Activated naive CD4-positive, alpha-beta T cell treated with anti-CD3 and anti-CD28 coated beads, Interleukin-2, amount 50 U/mL, for 24 hours (primary cell): Measurements from ENCODE around the gene RNF182.
"Not testable (repeated sequence)": the region's sequence is repeated elsewhere in the genome, so short reads cannot be mapped to it uniquely, and the experiment has no call there.

Source experiments
- H3K27ac Mint-ChIP-seq: one replicate; pipeline ENCODE4 v1.8.0; 2021; ENCODE audit warnings: mild to moderate bottlenecking, mixed read lengths
- H3K27me3 Mint-ChIP-seq: one replicate; pipeline ENCODE4 v1.8.0; 2021; ENCODE audit warnings: mixed read lengths
- H3K36me3 Mint-ChIP-seq: one replicate; pipeline ENCODE4 v1.8.0; 2021; ENCODE audit warnings: mixed read lengths
- H3K4me1 Mint-ChIP-seq: one replicate; pipeline ENCODE4 v1.8.0; 2021; ENCODE audit warnings: mixed read lengths
- H3K4me3 Mint-ChIP-seq: one replicate; pipeline ENCODE4 v1.8.0; 2021; ENCODE audit warnings: mild to moderate bottlenecking, mixed read lengths
- H3K9me3 Mint-ChIP-seq: one replicate; pipeline ENCODE4 v1.8.0; 2021; ENCODE audit warnings: mixed read lengths

RNF182 gene

GRCh38 chr6:13924949-13925881, at the start of gene RNF182:
Gene RNF182, plus strand, starts transcription at chr6:13924952. Its CDS starts 52,168 bp downstream, at chr6:13977120.
- H3K4me1 Mint-ChIP-seq: peaks cover 15% of the 10 kb centered on the region
- peak within 1 kb of the TSS; percentile 81 for H3K4me3 Mint-ChIP-seq
- H3K27me3 Mint-ChIP-seq: peaks cover 53% of the 10 kb centered on the region
- no peaks in the 10 kb centered on the region for H3K36me3 Mint-ChIP-seq
- no peak within 1 kb of the TSS for H3K27ac Mint-ChIP-seq
- no peaks in the 10 kb centered on the region for H3K9me3 Mint-ChIP-seq

- Mint-ChIP-seq H3K4me3 (no peak overlapping the region), H3K27me3 (peaks cover 4% of the 10 kb centered on the region), H3K9me3 (no peaks in the 10 kb centered on the region), H3K27ac (no peak overlapping the region), H3K4me1 (peaks cover 14% of the 10 kb centered on the region), H3K36me3 (peaks cover 1% of the 10 kb centered on the region)
These were observed 47.7 kb upstream of the RNF182 start for GRCh38 chr6:13877051-13877450.

- H3K4me3 Mint-ChIP-seq, H3K36me3 Mint-ChIP-seq, H3K27ac Mint-ChIP-seq, H3K27me3 Mint-ChIP-seq, H3K4me1 Mint-ChIP-seq, H3K9me3 Mint-ChIP-seq: not testable (repeated sequence)
These were observed 44.6 kb upstream of the RNF182 start for GRCh38 chr6:13880061-13880663.

GRCh38 chr6:13881621-13882165, 43.1 kb upstream of the RNF182 start:
- Mint-ChIP-seq H3K4me3 (no peak overlapping the region), H3K36me3 (peaks cover 3% of the 10 kb centered on the region), H3K4me1 (no peaks in the 10 kb centered on the region), H3K27me3 (peaks cover 3% of the 10 kb centered on the region), H3K9me3 (no peaks in the 10 kb centered on the region), H3K27ac (no peak overlapping the region)

- Mint-ChIP-seq H3K27me3 (peaks cover 3% of the 10 kb centered on the region), H3K27ac (no peak overlapping the region), H3K4me3 (no peak overlapping the region), H3K36me3 (peaks cover 2% of the 10 kb centered on the region), H3K4me1 (no peaks in the 10 kb centered on the region), H3K9me3 (no peaks in the 10 kb centered on the region)
These were observed 40.8 kb upstream of the RNF182 start for GRCh38 chr6:13883966-13884365.

- H3K9me3 Mint-ChIP-seq: no peaks in the 10 kb centered on the region
- H3K4me1 Mint-ChIP-seq: no peaks in the 10 kb centered on the region
- peaks cover 3% of the 10 kb centered on the region for H3K27me3 Mint-ChIP-seq
- peaks cover 2% of the 10 kb centered on the region for H3K36me3 Mint-ChIP-seq
- no peak overlapping the region for H3K4me3 Mint-ChIP-seq
- no peak overlapping the region for H3K27ac Mint-ChIP-seq
These were observed 40.4 kb upstream of the RNF182 start for GRCh38 chr6:13884397-13884796.

- no peak overlapping the region for H3K27ac Mint-ChIP-seq
- no peak overlapping the region for H3K4me3 Mint-ChIP-seq
- peaks cover 2% of the 10 kb centered on the region for H3K36me3 Mint-ChIP-seq
- H3K9me3 Mint-ChIP-seq: no peaks in the 10 kb centered on the region
- no peaks in the 10 kb centered on the region for H3K4me1 Mint-ChIP-seq
- H3K27me3 Mint-ChIP-seq: peaks cover 2% of the 10 kb centered on the region
These were observed 39.2 kb upstream of the RNF182 start for GRCh38 chr6:13885601-13886000.

- H3K27ac Mint-ChIP-seq: no peak overlapping the region
- H3K27me3 Mint-ChIP-seq: no peaks in the 10 kb centered on the region
- no peaks in the 10 kb centered on the region for H3K9me3 Mint-ChIP-seq
- no peaks in the 10 kb centered on the region for H3K4me1 Mint-ChIP-seq
- H3K36me3 Mint-ChIP-seq: peaks cover 2% of the 10 kb centered on the region
- no peak overlapping the region for H3K4me3 Mint-ChIP-seq
These were observed 37.8 kb upstream of the RNF182 start for GRCh38 chr6:13886949-13887348.

- no peak overlapping the region for H3K27ac Mint-ChIP-seq
- no peaks in the 10 kb centered on the region for H3K4me1 Mint-ChIP-seq
- no peak overlapping the region for H3K4me3 Mint-ChIP-seq
- no peaks in the 10 kb centered on the region for H3K9me3 Mint-ChIP-seq
- no peaks in the 10 kb centered on the region for H3K27me3 Mint-ChIP-seq
- H3K36me3 Mint-ChIP-seq: no peaks in the 10 kb centered on the region
These were observed 32.6 kb upstream of the RNF182 start for GRCh38 chr6:13892017-13892645.

- H3K27me3 Mint-ChIP-seq: peaks cover 24% of the 10 kb centered on the region
- no peaks in the 10 kb centered on the region for H3K36me3 Mint-ChIP-seq
- no peak overlapping the region for H3K4me3 Mint-ChIP-seq
- no peaks in the 10 kb centered on the region for H3K4me1 Mint-ChIP-seq
- no peak overlapping the region for H3K27ac Mint-ChIP-seq
- no peaks in the 10 kb centered on the region for H3K9me3 Mint-ChIP-seq
These were observed 21.8 kb upstream of the RNF182 start for GRCh38 chr6:13902922-13903321.

GRCh38 chr6:13903364-13903763, 21.4 kb upstream of the RNF182 start:
- Mint-ChIP-seq H3K27me3 (peaks cover 25% of the 10 kb centered on the region), H3K27ac (no peak overlapping the region), H3K4me1 (no peaks in the 10 kb centered on the region), H3K4me3 (no peak overlapping the region), H3K9me3 (no peaks in the 10 kb centered on the region), H3K36me3 (no peaks in the 10 kb centered on the region)

- Mint-ChIP-seq H3K4me1 (peaks cover 8% of the 10 kb centered on the region), H3K27me3 (peaks cover 22% of the 10 kb centered on the region), H3K27ac (no peak overlapping the region), H3K4me3 (no peak overlapping the region), H3K36me3 (no peaks in the 10 kb centered on the region), H3K9me3 (no peaks in the 10 kb centered on the region)
These were observed 17.8 kb upstream of the RNF182 start for GRCh38 chr6:13907001-13907350.

GRCh38 chr6:13907614-13908215, 17.0 kb upstream of the RNF182 start:
- Mint-ChIP-seq H3K27ac (no peak overlapping the region), H3K9me3 (no peaks in the 10 kb centered on the region), H3K36me3 (no peaks in the 10 kb centered on the region), H3K27me3 (peaks cover 23% of the 10 kb centered on the region), H3K4me3 (no peak overlapping the region), H3K4me1 (peaks cover 8% of the 10 kb centered on the region)

- peaks cover 8% of the 10 kb centered on the region for H3K4me1 Mint-ChIP-seq
- H3K27me3 Mint-ChIP-seq: peaks cover 19% of the 10 kb centered on the region
- H3K36me3 Mint-ChIP-seq: no peaks in the 10 kb centered on the region
These were observed 15.8 kb upstream of the RNF182 start for GRCh38 chr6:13908955-13909381.

GRCh38 chr6:13910443-13910842, 14.3 kb upstream of the RNF182 start:
- Mint-ChIP-seq H3K27ac (no peak overlapping the region), H3K27me3 (peaks cover 19% of the 10 kb centered on the region)

More at GRCh38 chr6:13908955-13909381, 15.8 kb upstream of the RNF182 start:
- Mint-ChIP-seq H3K9me3 (no peaks in the 10 kb centered on the region), H3K27ac (no peak overlapping the region), H3K4me3 (no peak overlapping the region)

More at GRCh38 chr6:13910443-13910842, 14.3 kb upstream of the RNF182 start:
- Mint-ChIP-seq H3K4me1 (peaks cover 8% of the 10 kb centered on the region), H3K4me3 (no peak overlapping the region), H3K36me3 (no peaks in the 10 kb centered on the region), H3K9me3 (no peaks in the 10 kb centered on the region)
